ENCODE data around the gene SHTN1.
A peak's percentile ranks its signal among the peaks of the same experiment; 100 is the strongest.

Gene SHTN1

DNA sequence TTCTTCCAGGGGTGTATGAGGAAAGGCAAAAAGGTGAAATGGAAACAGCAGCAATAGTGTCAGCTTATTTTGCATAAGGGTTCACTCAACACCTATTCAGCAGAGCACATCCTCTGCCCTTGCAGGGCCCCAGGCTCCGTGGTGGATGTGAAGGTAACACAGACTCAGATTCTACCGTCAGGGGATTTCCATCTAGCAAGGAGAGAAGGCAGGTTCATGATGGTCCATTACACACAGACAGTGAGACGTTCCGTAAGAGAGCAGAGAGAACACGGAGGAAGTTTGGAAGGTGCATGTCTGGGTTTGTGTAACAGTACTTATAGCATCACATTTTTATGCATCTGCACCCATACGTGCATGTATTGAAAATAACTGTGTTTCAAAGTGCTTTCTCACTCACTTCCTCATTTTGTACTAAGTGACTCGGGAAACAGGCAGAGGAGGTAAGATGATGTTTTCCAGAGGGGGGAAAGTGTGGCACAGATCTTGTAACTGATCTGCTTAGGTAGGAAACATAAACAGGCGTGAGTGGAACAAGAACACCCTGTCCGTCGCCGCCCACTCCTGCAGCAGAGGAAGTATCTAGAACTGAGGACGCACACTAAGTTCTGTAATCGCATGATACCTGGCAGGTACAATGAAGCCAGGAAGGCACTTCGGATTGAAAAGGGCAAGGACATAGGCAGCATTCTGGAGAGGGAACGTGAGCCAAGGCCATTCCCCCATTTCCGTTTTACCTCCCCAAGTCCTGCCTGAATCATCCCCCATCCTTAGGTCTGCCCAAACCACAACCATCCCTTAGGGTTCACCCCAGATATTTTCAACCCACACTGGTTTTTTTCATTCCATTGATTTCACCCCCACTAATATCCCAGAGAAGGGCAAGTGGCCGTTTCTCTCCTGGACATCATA is 156.7 kb downstream of the SHTN1 start:
- Histone ChIP-seq H3K9ac (ENCODE audit: low read length) (peak overlapping the region; percentile 51), H3K27ac (ENCODE audit: low read depth, low read length) (peak overlapping the region; percentile 72), H3K27me3 (ENCODE audit: control insufficient read depth in 1 of 2, insufficient read depth in 2 of 2, low read length in 2 of 2) (no peaks in the 10 kb centered on the region), H3K4me3 (ENCODE audit: low read depth in 1 of 2, low read length in 2 of 2) (peak overlapping the region; percentile 83 to 85), H3K9me3 (ENCODE audit: low read length) (no peaks in the 10 kb centered on the region), H3K36me3 (ENCODE audit: insufficient read depth, low read length) (no peaks in the 10 kb centered on the region), H3K4me1 (ENCODE audit: insufficient read depth, low read length) (peaks cover 5% of the 10 kb centered on the region)

DNA sequence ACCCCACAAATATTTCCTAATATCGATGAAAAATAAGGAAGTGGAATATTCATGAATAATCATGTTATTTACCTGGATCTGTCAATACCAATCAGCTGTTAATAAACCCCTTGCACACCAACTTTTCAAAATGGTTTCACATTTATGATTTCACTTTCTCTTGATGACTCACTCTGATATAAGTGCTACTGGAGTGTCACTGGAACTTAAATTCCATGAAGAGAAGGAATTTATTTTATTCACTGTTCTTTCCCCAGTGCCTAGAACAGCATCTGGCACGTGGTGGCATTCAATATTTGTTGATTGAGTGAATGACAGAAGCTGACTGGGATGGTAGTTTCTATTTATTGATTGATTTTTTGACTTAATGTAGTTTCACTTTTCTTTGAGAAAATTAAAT is 159.2 kb downstream of the SHTN1 start:
- Histone ChIP-seq H3K4me3 (ENCODE audit: low read depth in 1 of 2, low read length in 2 of 2) (no peak overlapping the region), H3K9ac (ENCODE audit: low read length) (no peak overlapping the region), H3K27ac (ENCODE audit: low read depth, low read length) (no peak overlapping the region), H3K27me3 (ENCODE audit: control insufficient read depth in 1 of 2, insufficient read depth in 2 of 2, low read length in 2 of 2) (no peaks in the 10 kb centered on the region), H3K9me3 (ENCODE audit: low read length) (no peaks in the 10 kb centered on the region), H3K36me3 (ENCODE audit: insufficient read depth, low read length) (no peaks in the 10 kb centered on the region), H3K4me1 (ENCODE audit: insufficient read depth, low read length) (peaks cover 5% of the 10 kb centered on the region)

DNA sequence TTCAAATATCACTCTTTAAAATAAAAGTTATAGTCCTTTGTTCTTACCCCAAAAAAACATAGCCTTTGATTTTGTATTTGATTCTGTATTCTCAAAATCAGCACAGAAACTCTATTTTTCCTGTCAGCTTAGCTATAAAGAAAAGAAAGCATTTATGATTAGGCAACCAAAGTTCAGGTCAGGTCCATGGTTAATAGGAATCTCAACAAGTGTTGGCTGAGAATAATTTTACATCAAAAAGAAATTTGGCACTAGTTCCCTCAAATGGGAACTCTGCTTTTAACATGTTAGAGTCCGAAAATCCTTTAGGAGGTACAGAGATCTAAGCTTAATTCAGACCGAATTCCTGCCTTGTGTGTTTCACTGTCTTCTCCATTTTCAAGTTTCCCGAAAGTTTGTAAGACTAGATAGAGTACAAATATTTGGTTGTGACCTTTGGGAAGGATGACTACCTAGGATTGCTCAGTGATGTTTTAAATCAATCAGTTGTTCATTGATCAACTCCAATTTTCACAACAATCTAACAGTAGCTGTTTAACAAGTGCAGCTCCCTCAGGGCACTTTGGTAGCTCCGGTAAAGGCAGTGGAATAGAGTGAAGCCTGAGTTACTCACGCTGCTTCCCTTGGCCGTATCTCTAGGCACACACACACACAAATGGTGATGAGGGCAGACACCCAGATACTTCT is 164.5 kb downstream of the SHTN1 start:
- H3K27ac ChIP-seq (ENCODE audit: low read depth, low read length): no peak overlapping the region

DNA sequence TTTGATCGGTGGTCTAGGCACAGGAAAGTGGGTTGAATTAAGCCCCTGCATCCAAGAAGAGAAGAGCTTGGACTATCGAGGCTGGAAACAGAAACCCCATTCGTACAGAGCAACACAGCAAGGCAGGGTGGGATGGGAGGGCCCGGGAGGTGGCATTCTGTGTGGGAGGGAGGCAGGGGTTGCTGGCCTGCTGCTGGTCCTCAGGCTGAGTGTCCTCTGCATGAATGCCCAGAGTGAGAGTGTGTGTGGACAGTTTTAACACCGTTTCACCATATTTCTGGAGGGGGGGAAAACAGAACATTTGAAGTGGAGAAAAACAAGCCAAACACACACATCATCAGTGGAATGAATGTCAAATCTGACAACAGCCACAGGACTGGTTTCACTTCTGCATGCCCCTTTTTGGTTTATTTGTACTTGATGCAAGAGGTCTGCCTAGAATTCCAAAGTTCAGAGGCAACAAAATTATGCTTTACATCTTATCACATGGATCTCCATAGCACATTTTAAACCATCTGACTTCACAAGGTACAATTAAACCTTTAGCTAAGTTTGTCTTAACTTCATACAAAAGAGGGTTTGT is 166.8 kb downstream of the SHTN1 start:
- H3K9me3 ChIP-seq (ENCODE audit: low read length): no peaks in the 10 kb centered on the region
- H3K27ac ChIP-seq (ENCODE audit: low read depth, low read length): no peak overlapping the region

More for the DNA sequence above, 164.5 kb downstream of the SHTN1 start:
- Histone ChIP-seq H3K27me3 (ENCODE audit: control insufficient read depth in 1 of 2, insufficient read depth in 2 of 2, low read length in 2 of 2) (no peaks in the 10 kb centered on the region), H3K4me3 (ENCODE audit: low read depth in 1 of 2, low read length in 2 of 2) (no peak overlapping the region), H3K36me3 (ENCODE audit: insufficient read depth, low read length) (no peaks in the 10 kb centered on the region), H3K9me3 (ENCODE audit: low read length) (no peaks in the 10 kb centered on the region), H3K4me1 (ENCODE audit: insufficient read depth, low read length) (no peaks in the 10 kb centered on the region), H3K9ac (ENCODE audit: low read length) (no peak overlapping the region)

DNA sequence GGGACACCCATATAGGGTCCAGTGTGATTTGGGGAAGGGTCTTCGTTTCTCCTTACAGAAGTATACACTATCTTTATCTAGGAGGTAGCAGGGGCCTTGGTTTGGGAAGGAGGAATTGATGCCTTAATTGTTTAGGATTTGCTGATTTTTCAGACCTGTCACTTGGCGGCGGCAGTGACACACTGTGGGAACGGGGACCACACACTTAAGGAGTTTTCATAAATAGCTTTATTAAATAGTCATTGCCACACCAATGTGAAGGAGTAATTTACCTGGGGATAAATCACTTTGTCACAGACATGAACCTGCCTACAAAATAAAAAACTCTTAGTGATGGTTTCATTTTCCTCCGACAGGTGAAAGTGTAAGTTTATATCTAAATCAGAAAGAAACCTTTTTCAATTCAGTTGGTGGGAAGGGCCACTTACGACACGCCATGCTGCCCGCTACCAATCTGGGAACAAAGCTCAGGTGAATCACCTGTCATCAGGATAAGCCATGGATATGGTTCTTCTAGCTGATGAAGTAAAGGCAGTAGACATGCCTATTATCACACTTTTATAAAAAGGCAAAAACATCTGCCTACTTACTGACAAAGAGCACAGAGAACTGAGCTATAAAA is 168.0 kb downstream of the SHTN1 start:
- no peaks in the 10 kb centered on the region for H3K9me3 ChIP-seq (ENCODE audit: low read length)
- peaks cover 6% of the 10 kb centered on the region for H3K36me3 ChIP-seq (ENCODE audit: insufficient read depth, low read length)
- no peaks in the 10 kb centered on the region for H3K4me1 ChIP-seq (ENCODE audit: insufficient read depth, low read length)
- H3K9ac ChIP-seq (ENCODE audit: low read length): no peak overlapping the region
- no peak overlapping the region for H3K27ac ChIP-seq (ENCODE audit: low read depth, low read length)
- H3K4me3 ChIP-seq (ENCODE audit: low read depth in 1 of 2, low read length in 2 of 2): no peak overlapping the region
- no peaks in the 10 kb centered on the region for H3K27me3 ChIP-seq (ENCODE audit: control insufficient read depth in 1 of 2, insufficient read depth in 2 of 2, low read length in 2 of 2)

More for the DNA sequence above, 166.8 kb downstream of the SHTN1 start:
- Histone ChIP-seq H3K4me1 (ENCODE audit: insufficient read depth, low read length) (no peaks in the 10 kb centered on the region), H3K4me3 (ENCODE audit: low read depth in 1 of 2, low read length in 2 of 2) (no peak overlapping the region), H3K9ac (ENCODE audit: low read length) (no peak overlapping the region), H3K27me3 (ENCODE audit: control insufficient read depth in 1 of 2, insufficient read depth in 2 of 2, low read length in 2 of 2) (no peaks in the 10 kb centered on the region), H3K36me3 (ENCODE audit: insufficient read depth, low read length) (peaks cover 6% of the 10 kb centered on the region)

DNA sequence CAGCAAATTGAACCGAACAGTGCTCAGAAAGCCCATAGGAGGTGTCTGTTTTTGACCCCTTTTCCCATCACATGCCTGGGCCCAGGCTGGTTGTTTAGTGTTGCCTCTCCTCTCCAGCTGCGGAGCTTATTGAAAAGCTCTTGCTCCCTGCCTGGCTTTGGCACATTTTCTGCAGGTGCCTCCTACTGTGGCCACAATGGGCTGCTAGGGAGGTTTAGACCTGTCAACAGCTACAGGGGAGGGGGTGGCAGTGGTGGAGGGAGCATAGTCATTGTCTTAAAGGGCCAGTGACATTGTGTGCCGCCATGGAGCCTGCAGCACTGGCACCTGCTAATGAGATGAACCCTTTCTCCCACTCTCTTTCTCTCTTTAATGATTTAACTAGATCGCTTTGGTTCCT is 168.9 kb downstream of the SHTN1 start:
- H3K27ac ChIP-seq (ENCODE audit: low read depth, low read length): no peak overlapping the region
- no peak overlapping the region for H3K9ac ChIP-seq (ENCODE audit: low read length)

DNA sequence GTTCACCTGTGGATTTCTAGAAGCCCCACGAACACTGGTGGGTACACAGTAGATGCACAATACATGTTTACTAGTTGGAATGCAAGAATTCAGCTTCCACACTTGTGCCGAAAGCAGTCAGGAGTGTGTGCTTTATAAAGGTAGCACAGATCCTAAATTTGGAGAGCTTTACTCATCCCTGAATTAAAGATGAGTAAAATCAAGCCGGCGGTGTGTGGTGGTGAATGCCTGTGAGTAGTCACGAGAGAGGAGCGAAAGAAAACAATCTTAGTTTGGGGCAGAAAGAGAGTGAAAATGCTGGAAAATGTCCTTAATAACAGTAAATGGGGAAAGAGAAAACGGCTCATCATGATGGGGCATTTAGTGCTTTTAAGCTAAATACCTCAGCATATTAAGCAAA is 169.3 kb downstream of the SHTN1 start:
- Histone ChIP-seq H3K4me1 (ENCODE audit: insufficient read depth, low read length) (no peaks in the 10 kb centered on the region), H3K27me3 (ENCODE audit: control insufficient read depth in 1 of 2, insufficient read depth in 2 of 2, low read length in 2 of 2) (no peaks in the 10 kb centered on the region), H3K4me3 (ENCODE audit: low read depth in 1 of 2, low read length in 2 of 2) (no peak overlapping the region), H3K27ac (ENCODE audit: low read depth, low read length) (no peak overlapping the region), H3K9me3 (ENCODE audit: low read length) (no peaks in the 10 kb centered on the region), H3K9ac (ENCODE audit: low read length) (no peak overlapping the region), H3K36me3 (ENCODE audit: insufficient read depth, low read length) (peaks cover 6% of the 10 kb centered on the region)

More for the DNA sequence above, 168.9 kb downstream of the SHTN1 start:
- H3K36me3 ChIP-seq (ENCODE audit: insufficient read depth, low read length): peaks cover 6% of the 10 kb centered on the region
- H3K4me1 ChIP-seq (ENCODE audit: insufficient read depth, low read length): no peaks in the 10 kb centered on the region
- H3K9me3 ChIP-seq (ENCODE audit: low read length): no peaks in the 10 kb centered on the region
- no peaks in the 10 kb centered on the region for H3K27me3 ChIP-seq (ENCODE audit: control insufficient read depth in 1 of 2, insufficient read depth in 2 of 2, low read length in 2 of 2)
- no peak overlapping the region for H3K4me3 ChIP-seq (ENCODE audit: low read depth in 1 of 2, low read length in 2 of 2)

DNA sequence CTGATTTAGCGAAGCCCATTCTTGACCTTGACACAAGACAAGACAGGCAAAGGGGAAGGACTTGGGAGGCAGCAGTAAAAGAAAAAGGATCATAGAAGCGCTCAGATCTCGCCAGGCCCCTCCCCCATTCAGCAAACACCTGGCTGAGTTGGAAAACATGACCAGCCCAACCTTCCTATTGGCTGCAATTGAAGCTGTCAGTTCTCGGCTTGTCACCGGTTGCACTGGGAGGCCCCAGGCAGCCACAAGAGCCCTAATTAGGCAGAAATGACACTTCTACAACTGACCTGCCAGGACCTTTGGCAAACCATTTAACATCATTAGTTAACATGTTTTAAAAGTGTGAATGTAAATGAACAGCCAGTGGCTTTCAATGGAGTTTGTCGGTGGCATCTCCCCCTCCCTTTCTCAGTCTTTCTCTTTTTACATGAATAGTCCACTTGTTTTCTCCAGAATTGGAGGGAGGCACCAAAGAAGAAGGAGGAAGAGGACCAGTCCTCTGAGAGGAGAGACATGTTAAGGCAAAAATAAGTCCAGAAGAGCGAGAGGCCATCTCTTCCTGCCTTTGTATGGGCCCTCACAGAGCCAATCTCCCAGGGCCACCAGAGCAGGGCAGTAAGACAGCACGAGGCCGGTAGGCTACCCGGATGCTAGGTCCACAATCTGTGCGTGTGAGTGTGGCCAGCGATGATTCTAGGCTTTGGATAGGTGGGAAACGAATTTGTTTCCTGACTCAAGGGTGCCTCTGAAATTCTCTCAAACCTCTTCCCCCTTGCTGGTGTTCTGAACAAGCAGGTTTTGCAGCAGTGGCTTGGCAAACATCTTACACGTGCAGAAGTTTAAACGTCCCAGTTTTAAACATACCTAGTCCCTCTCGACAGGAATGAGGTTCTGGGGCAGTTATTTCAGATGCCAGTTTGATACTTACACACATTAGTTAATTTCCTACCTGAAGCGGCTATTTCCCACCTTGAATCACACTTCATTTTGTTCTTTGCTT is 170.7 kb downstream of the SHTN1 start:
- H3K9ac ChIP-seq (ENCODE audit: low read length): no peak overlapping the region
- H3K4me3 ChIP-seq (ENCODE audit: low read depth in 1 of 2, low read length in 2 of 2): no peak overlapping the region
- H3K27me3 ChIP-seq (ENCODE audit: control insufficient read depth in 1 of 2, insufficient read depth in 2 of 2, low read length in 2 of 2): no peaks in the 10 kb centered on the region
- no peak overlapping the region for H3K27ac ChIP-seq (ENCODE audit: low read depth, low read length)
- peaks cover 6% of the 10 kb centered on the region for H3K36me3 ChIP-seq (ENCODE audit: insufficient read depth, low read length)
- no peaks in the 10 kb centered on the region for H3K4me1 ChIP-seq (ENCODE audit: insufficient read depth, low read length)
- H3K9me3 ChIP-seq (ENCODE audit: low read length): no peaks in the 10 kb centered on the region

DNA sequence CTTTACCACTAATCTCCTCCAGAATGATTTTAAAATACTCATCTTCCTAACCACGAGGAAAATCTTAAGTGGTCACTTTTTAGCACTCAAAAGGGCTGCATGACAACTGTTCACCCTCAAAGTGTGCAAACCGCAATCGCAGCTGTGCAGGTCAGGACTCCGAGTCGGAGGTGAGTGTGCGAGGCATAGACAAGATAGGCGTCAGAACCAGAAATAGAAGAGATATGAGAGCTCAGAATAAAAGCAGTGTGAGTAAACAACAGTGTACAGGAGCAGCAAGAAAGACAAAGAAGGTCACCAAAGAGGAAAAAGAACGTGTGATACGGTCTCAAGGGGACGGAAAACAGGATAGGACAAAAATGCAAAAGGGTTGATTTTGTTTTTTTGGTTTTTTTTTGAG is 173.2 kb downstream of the SHTN1 start:
- H3K27ac ChIP-seq (ENCODE audit: low read depth, low read length): no peak overlapping the region
- no peaks in the 10 kb centered on the region for H3K9me3 ChIP-seq (ENCODE audit: low read length)
- no peaks in the 10 kb centered on the region for H3K27me3 ChIP-seq (ENCODE audit: control insufficient read depth in 1 of 2, insufficient read depth in 2 of 2, low read length in 2 of 2)
- H3K4me1 ChIP-seq (ENCODE audit: insufficient read depth, low read length): no peaks in the 10 kb centered on the region
- H3K36me3 ChIP-seq (ENCODE audit: insufficient read depth, low read length): peaks cover 6% of the 10 kb centered on the region
- no peak overlapping the region for H3K9ac ChIP-seq (ENCODE audit: low read length)
- no peak overlapping the region for H3K4me3 ChIP-seq (ENCODE audit: low read depth in 1 of 2, low read length in 2 of 2)
